Smooth muscle cell (in vitro differentiated cells): ENCODE data around the gene ELMO1. TPM values are rescaled to one million over a fixed set of nuclear protein-coding genes. Genes with fewer than 3 reads are reported as not detected.

Source experiments
- DNase-seq: peaks from one replicate; lab custom pipeline; 2025; ENCODE audit not compliant: unreplicated experiment; lab: John Stamatoyannopoulos, UW
- H2AFZ ChIP-seq: fragments of 200-600 bp; sonication (generic); 2 replicates; pipeline ENCODE4 v1.6.0; 2016; ENCODE audit warnings: antibody characterized with exemption, low read depth, mild to moderate bottlenecking
- H3F3A ChIP-seq: fragments of 200-600 bp; sonication (generic); 2 replicates; pipeline ENCODE4 v1.6.0; 2017; ENCODE audit warnings: antibody characterized with exemption, low read depth
- H3K27ac ChIP-seq: fragments of 200-600 bp; sonication (generic); 2 replicates; pipeline ENCODE4 v1.5.1; 2016; ENCODE audit warnings: low read depth, mild to moderate bottlenecking
- H3K27me3 ChIP-seq: fragments of 200-600 bp; sonication (generic); 2 replicates; pipeline ENCODE4 v1.6.1; 2016; ENCODE audit warnings: low read depth, mild to moderate bottlenecking
- H3K36me3 ChIP-seq: fragments of 200-600 bp; sonication (generic); 2 replicates; pipeline ENCODE4 v1.5.1; 2016; ENCODE audit warnings: low read depth
- H3K4me1 ChIP-seq: fragments of 200-600 bp; sonication (generic); 2 replicates; pipeline ENCODE4 v1.5.1; 2016; ENCODE audit warnings: low read depth
- H3K4me2 ChIP-seq: fragments of 200-600 bp; sonication (generic); 2 replicates; pipeline ENCODE4 v1.6.0; 2016; ENCODE audit warnings: mild to moderate bottlenecking
- H3K4me3 ChIP-seq: fragments of 200-600 bp; sonication (generic); 2 replicates; pipeline ENCODE4 v1.5.1; 2016; ENCODE audit warnings: mild to moderate bottlenecking
- H3K79me2 ChIP-seq: fragments of 200-600 bp; sonication (generic); 2 replicates; pipeline ENCODE4 v1.6.0; 2016; ENCODE audit warnings: low read depth, mild to moderate bottlenecking
- H3K9ac ChIP-seq: fragments of 200-600 bp; sonication (generic); 2 replicates; pipeline ENCODE4 v1.6.0; 2016; ENCODE audit warnings: low read depth
- H3K9me3 ChIP-seq: fragments of 200-600 bp; sonication (generic); replicated peaks from 2 replicates; pipeline ENCODE4 v1.5.1; 2016; ENCODE audit warnings: low read depth
- H4K20me1 ChIP-seq: fragments of 200-600 bp; sonication (generic); 2 replicates; pipeline ENCODE4 v1.6.0; 2016; ENCODE audit warnings: low read depth
- WGBS: methylation state at CpG from one replicate; pipeline ENCODE4 v1.1.7; 2016; ENCODE audit warnings: low lambda C conversion rate; 5-methylcytosine and 5-hydroxymethylcytosine counted together
- polyA plus RNA-seq: library from polyadenylated mRNA; unstranded; fragments of >200 nt; fragmentation: Nextera tagmentation; extraction: Ambion mirVana; gene quantifications from 2 replicates; pipeline ENCODE4 v1.2.1, GENCODE V29; 2016
- total RNA-seq: library from RNA; depleted of rRNA; stranded (reverse); fragments of >200 nt; gene quantifications from 2 replicates; pipeline ENCODE4 v1.2.3, GENCODE V29; 2014
- TF ChIP-seq, protein P1 (sequence below): fragments of 200-600 bp; sonication (generic); IDR thresholded peaks from 2 replicates; pipeline ENCODE4 v1.5.1; 2017; ENCODE audit warnings: borderline replicate concordance, mild to moderate bottlenecking, antibody characterized with exemption; ENCODE audit not compliant: insufficient read depth, poor library complexity, severe bottlenecking

ELMO1 gene
- total and polyA plus RNA-seq, 2 experiments from 2014 or later = 8.2 to 36.0 TPM

DNA sequence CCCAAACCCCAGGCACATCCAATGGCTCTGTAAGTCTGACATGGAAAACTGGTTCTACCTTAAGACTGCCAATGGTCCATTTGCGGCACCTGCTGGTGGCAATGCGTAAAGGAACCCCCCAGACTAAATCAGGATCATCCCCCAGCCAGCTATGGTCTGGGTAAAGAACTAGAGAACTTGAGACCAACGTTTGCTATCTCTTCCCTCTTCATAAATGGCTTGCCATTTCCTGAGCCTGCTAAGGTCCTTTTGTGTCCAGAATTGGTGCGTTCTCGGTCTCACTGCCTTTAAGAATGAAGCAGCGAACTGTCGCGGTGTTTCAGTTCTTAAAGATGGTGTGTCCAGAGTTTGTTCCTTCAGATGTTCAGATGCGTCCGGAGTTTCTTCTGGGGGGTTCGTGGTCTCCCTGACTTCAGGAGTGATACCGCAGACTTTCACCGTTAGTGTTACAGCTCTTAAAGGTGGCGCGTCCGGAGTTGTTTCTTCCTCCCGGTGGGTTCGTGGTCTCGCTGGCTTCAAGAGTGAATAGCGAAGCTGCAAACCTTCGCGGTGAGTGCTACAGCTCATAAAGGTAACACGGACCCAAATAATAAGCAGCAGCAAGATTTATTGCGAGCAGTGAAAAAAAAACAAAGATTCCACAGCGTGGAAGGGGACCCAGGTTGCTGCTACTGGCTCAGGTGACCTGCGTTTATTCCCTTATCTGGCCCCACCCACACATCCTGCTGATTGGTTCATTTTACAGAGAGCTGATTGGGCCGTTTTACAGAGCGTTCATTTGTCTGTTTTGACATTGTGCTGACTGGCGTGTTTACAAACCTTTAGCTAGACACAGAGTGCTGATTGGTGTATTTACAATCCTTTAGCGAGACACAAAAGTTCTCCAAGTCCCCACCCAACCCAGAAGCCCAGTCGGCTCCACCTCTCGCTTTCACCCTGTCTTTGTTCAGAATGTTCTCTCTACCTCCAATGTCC lies 95.4 kb downstream of the ELMO1 start:
- TF ChIP-seq, protein P1, sequence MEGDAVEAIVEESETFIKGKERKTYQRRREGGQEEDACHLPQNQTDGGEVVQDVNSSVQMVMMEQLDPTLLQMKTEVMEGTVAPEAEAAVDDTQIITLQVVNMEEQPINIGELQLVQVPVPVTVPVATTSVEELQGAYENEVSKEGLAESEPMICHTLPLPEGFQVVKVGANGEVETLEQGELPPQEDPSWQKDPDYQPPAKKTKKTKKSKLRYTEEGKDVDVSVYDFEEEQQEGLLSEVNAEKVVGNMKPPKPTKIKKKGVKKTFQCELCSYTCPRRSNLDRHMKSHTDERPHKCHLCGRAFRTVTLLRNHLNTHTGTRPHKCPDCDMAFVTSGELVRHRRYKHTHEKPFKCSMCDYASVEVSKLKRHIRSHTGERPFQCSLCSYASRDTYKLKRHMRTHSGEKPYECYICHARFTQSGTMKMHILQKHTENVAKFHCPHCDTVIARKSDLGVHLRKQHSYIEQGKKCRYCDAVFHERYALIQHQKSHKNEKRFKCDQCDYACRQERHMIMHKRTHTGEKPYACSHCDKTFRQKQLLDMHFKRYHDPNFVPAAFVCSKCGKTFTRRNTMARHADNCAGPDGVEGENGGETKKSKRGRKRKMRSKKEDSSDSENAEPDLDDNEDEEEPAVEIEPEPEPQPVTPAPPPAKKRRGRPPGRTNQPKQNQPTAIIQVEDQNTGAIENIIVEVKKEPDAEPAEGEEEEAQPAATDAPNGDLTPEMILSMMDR = peak; percentile 19
- Histone ChIP-seq H3K4me2 (no peak overlapping the region), H3K4me1 (peaks cover 12% of the 10 kb centered on the region), H3K9ac (peak overlapping the region; percentile 81), H3K36me3 (no peaks in the 10 kb centered on the region), H3K4me3 (no peak overlapping the region), H3K27me3 (no peaks in the 10 kb centered on the region), H3K9me3 (no peaks in the 10 kb centered on the region), H3K27ac (peak overlapping the region; percentile 96), H3F3A (peaks cover 7% of the 10 kb centered on the region), H4K20me1 (no peaks in the 10 kb centered on the region), H2AFZ (no peak overlapping the region), H3K79me2 (no peaks in the 10 kb centered on the region)
- DNase-seq = no peak
- 94% methylated on average over 32 of the region's 32 CpGs for WGBS

DNA sequence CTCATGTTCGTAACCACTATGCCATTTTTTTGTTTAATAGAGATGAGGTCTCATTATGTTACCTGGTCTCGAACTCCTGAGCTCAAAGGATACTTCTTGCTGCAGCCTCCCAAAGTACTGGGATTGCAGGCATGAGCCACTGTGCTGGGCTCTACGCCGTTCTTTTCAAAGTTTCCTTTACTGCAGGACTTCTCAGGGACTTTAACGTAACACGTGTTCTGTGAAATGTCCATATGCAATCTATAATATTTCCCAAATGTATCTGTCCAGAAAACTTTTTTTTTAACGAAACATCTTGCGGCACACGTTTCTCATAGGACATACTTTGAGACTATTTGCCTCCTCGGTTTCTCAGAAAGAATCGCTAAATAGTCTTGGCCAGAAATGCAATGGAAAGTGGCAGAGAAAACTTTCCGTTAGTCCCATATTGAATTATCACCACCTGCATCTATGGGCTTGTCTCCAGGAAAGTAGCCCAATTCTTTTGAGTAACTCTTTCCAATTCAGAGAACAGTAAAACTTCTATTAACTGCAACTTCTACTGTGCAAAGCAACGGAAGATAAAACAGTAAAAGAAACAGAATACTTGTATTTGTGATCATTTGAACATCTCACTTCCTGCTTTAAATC lies 96.3 kb downstream of the ELMO1 start:
- Histone ChIP-seq H3K36me3 (no peaks in the 10 kb centered on the region), H3K9ac (no peak overlapping the region), H3K27me3 (no peaks in the 10 kb centered on the region), H3K79me2 (no peaks in the 10 kb centered on the region), H3F3A (peaks cover 7% of the 10 kb centered on the region), H3K4me2 (no peak overlapping the region), H3K9me3 (no peaks in the 10 kb centered on the region), H3K4me1 (peaks cover 5% of the 10 kb centered on the region), H3K27ac (no peak overlapping the region), H3K4me3 (no peak overlapping the region), H4K20me1 (no peaks in the 10 kb centered on the region), H2AFZ (no peak overlapping the region)
- no peak for DNase-seq
- 94% methylated on average over 13 of the region's 13 CpGs for WGBS
- TF ChIP-seq, protein P1 = no peak

DNA sequence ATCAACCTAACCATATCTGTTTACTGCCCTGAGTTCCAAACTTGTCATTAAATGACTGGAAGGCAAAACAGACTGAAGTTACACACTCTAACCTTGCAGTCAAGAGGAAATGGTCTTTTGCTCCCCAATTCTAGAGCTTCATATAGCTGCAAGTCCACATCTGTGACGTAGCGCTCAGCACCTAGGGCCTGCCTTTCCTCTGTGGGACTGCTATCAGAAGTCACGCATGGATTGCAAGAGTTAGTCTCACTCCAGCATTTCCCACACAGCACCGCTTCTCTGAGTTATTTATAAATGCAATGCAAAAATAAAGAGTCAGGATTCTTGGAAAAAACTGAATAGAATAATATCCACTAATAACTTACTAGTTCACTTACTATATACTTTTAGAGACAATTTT lies 96.9 kb downstream of the ELMO1 start:
- Histone ChIP-seq H3F3A (peaks cover 7% of the 10 kb centered on the region), H2AFZ (no peak overlapping the region), H3K4me3 (no peak overlapping the region), H3K27me3 (no peaks in the 10 kb centered on the region), H3K9me3 (no peaks in the 10 kb centered on the region), H3K4me2 (no peak overlapping the region), H3K36me3 (no peaks in the 10 kb centered on the region), H3K9ac (no peak overlapping the region), H3K4me1 (peaks cover 5% of the 10 kb centered on the region), H3K27ac (no peak overlapping the region), H3K79me2 (no peaks in the 10 kb centered on the region), H4K20me1 (no peaks in the 10 kb centered on the region)
- TF ChIP-seq, protein P1 = no peak
- 87% methylated on average over 4 of the region's 4 CpGs for WGBS
- no peak for DNase-seq
